ENCODE measurements around the gene PCP2. TPM values are rescaled to one million over a fixed set of nuclear protein-coding genes. Genes with fewer than 3 reads are reported as not detected.

PCP2 gene
- total RNA-seq, 1 experiment from 2014 or later: not detected

DNA sequence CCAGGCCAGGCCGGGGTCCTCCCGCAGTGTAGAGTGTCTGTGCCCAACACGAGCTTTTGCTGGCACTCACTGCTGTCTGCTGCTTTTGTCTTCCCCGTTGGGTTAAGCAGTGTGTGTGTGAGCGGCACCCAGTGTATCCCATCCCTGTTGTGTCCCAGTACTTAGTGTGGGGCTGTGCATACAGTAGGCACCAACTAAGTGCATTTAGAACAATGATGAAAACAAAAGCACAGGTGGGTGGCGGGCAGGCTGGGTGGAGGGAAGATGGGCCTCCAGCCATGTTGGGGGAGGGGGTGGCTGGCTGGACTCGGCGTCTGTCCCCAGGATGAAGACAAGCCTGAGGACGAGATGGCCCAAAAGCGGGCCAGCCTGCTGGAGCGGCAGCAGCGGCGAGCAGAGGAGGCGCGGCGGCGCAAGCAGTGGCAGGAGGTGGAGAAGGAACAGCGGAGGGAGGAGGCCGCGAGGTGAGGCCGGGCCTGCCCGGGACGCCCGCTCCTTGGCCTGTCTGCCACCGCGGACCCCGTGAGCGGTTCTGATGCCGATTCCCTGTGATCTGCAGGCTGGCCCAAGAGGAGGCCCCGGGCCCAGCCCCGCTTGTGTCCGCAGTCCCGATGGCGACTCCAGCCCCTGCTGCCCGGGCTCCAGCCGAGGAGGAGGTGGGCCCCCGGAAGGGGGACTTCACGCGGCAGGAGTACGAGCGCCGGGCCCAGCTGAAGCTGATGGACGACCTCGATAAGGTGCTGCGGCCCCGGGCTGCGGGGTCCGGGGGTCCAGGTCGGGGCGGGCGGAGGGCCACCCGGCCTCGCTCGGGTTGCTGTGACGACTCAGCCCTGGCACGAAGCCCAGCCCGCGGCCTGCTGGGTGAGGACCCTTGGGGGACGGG lies 18.4 kb downstream of the PCP2 start:
- Histone ChIP-seq H3K4me1 (ENCODE audit: control insufficient read depth, insufficient read depth, low read length) (no peaks in the 10 kb centered on the region), H3K9me3 (ENCODE audit: control insufficient read depth, insufficient read depth, low read depth, low read length) (no peaks in the 10 kb centered on the region), H3K4me3 (ENCODE audit: low read depth in 2 of 2, low read length in 2 of 2) (no peak overlapping the region), H3K27ac (ENCODE audit: low read length) (no peak overlapping the region), H3K27me3 (ENCODE audit: control insufficient read depth, insufficient read depth, low read length) (no peaks in the 10 kb centered on the region), H3K36me3 (ENCODE audit: control insufficient read depth, insufficient read depth, low read length) (no peaks in the 10 kb centered on the region)
- POLR2A ChIA-PET: no interaction called here
- in situ Hi-C loops (cut with HindIII; ENCODE audit: low pct_unique_long_range_greater_than_20kb, low sequenced_read_pairs): no loop called here
- CTCF ChIA-PET: no interaction called here
- no peak for ATAC-seq
- TF ChIP-seq CTCF (IDR thresholded peaks at IDR 0.05): no peak
- TF ChIP-seq REST (IDR thresholded peaks at IDR 0.05; ENCODE audit: insufficient read depth in 1 of 2, low read depth in 2 of 2, low read length in 1 of 2): no peak
- TF ChIP-seq SIN3A (IDR thresholded peaks at IDR 0.05; ENCODE audit: borderline replicate concordance, insufficient read depth, low read depth, low read length): no peak
- no peak for TF ChIP-seq TCF7L2 (IDR thresholded peaks at IDR 0.05; ENCODE audit: low read depth, low read length)
- TF ChIP-seq POLR2AphosphoS5 (IDR thresholded peaks at IDR 0.05; ENCODE audit: low read depth, low read length): no peak
- no TSS peak for BruUV-seq (replicated peaks)
- intact Hi-C loops (cut with micrococcal nuclease; ENCODE audit: unreplicated experiment): no loop called here
- no peak for DNase-seq (ENCODE audit: low read depth, low spot score)

DNA sequence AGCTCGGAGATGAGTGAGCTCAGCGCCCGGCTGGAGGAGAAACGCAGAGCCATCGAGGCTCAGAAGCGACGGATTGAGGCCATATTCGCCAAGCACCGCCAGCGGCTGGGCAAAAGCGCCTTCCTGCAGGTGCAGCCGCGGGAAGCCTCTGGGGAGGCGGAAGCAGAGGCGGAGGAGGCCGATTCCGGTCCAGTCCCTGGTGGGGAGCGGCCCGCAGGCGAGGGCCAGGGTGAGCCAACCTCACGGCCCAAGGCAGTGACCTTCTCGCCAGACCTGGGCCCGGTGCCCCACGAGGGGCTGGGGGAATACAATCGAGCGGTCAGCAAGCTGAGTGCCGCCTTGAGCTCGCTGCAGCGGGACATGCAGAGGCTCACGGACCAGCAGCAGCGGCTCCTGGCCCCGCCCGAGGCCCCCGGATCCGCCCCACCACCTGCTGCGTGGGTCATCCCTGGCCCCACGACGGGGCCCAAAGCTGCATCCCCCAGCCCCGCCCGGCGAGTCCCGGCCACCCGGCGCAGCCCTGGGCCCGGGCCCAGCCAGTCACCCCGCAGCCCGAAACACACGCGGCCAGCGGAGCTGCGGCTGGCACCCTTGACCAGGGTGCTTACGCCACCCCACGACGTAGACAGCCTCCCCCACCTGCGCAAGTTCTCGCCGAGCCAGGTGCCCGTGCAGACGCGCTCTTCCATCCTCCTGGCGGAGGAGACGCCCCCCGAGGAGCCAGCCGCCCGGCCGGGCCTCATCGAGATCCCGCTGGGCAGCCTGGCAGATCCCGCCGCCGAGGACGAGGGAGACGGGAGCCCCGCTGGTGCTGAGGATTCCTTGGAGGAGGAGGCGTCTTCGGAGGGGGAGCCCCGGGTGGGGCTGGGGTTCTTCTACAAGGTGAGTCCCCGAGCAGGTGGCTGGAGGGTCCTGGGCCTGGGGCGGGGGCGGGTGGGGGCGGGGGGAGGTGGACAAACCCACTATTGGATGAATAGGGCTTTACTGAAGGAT lies 20.9 kb downstream of the PCP2 start:
- no peaks in the 10 kb centered on the region for H3K36me3 ChIP-seq (ENCODE audit: control insufficient read depth, insufficient read depth, low read length)
- ATAC-seq (no peak), DNase-seq (ENCODE audit: low read depth, low spot score) (no peak)
- no peak for TF ChIP-seq POLR2AphosphoS5 (IDR thresholded peaks at IDR 0.05; ENCODE audit: low read depth, low read length)
- no peak for TF ChIP-seq SIN3A (IDR thresholded peaks at IDR 0.05; ENCODE audit: borderline replicate concordance, insufficient read depth, low read depth, low read length)
- TF ChIP-seq REST (IDR thresholded peaks at IDR 0.05; ENCODE audit: insufficient read depth in 1 of 2, low read depth in 2 of 2, low read length in 1 of 2): no peak
- TF ChIP-seq CTCF (IDR thresholded peaks at IDR 0.05): no peak
- no peak for TF ChIP-seq TCF7L2 (IDR thresholded peaks at IDR 0.05; ENCODE audit: low read depth, low read length)
- intact Hi-C loops (cut with micrococcal nuclease; ENCODE audit: unreplicated experiment) (no loop called here), in situ Hi-C loops (cut with HindIII; ENCODE audit: low pct_unique_long_range_greater_than_20kb, low sequenced_read_pairs) (no loop called here)
- BruUV-seq (replicated peaks): no TSS peak
- POLR2A ChIA-PET: no interaction called here
- H3K27ac ChIP-seq (ENCODE audit: low read length): no peak overlapping the region
- H3K9me3 ChIP-seq (ENCODE audit: control insufficient read depth, insufficient read depth, low read depth, low read length): no peaks in the 10 kb centered on the region
- no peaks in the 10 kb centered on the region for H3K4me1 ChIP-seq (ENCODE audit: control insufficient read depth, insufficient read depth, low read length)
- H3K27me3 ChIP-seq (ENCODE audit: control insufficient read depth, insufficient read depth, low read length): no peaks in the 10 kb centered on the region
- no peak overlapping the region for H3K4me3 ChIP-seq (ENCODE audit: low read depth in 2 of 2, low read length in 2 of 2)
- CTCF ChIA-PET: interaction anchor here (0.6 kb wide), 1 partner anchor 44 kb away, joined by 4 read pairs; no protein-coding TSS in a partner anchor
